OCI-M1 (cell line): ENCODE data around the gene TASOR.

Experiments used
- DNase-seq: peaks from one replicate; lab custom pipeline; 2025; lab: John Stamatoyannopoulos, UW

TASOR gene

GRCh38 chr3:56688191-56688590 is 5.1 kb upstream of the TASOR start:
- DNase-seq = no peak

GRCh38 chr3:56684029-56684428 is 964 bp upstream of the TASOR start:
- no peak for DNase-seq

GRCh38 chr3:56682462-56683121 is 473 bp downstream of the TASOR start:
- DNase-seq = peak; percentile 74

DNA sequence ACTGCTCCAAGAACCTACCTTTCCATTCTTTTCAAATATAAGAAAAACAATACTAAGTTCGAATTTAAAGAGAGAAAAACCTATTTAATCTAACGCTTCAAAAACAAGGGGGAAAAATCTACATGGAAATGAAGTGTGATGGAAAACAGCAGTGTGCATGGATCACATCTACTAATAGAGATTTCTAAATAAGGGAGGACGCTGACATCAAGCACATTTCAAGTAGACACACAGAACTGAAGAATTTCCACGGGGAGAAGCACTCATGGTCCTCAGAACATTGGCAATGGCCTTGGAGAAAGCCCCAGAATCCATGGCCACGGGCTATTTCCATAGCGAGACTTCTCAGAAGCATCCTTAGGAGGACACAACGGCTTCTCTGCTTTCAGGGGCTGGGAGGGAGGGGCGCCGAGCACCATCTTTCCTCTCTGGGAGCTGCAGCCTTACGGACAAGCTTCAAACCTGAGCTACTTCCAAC is 1.0 kb downstream of the TASOR start:
- no peak for DNase-seq

GRCh38 chr3:56680054-56680580 is 2.9 kb downstream of the TASOR start:
- no peak for DNase-seq

DNA sequence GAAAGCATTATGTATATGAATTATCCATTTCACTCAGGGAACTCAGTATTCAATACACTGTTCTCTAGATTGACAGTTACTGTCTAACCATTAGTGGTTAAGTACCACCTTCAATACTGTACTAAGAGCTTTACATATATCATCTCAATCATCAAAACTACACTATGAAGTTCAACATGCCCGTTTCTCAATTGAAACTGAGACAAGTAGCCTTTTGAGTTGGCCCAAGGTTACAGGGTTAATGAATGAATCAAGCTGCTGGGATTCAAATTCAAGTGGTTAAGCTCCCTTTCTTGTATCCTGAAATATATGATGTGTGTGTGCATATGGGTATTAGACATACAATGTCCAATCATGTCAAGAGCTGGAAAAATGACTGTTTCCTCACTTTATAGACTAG is 5.8 kb downstream of the TASOR start:
- no peak for DNase-seq

DNA sequence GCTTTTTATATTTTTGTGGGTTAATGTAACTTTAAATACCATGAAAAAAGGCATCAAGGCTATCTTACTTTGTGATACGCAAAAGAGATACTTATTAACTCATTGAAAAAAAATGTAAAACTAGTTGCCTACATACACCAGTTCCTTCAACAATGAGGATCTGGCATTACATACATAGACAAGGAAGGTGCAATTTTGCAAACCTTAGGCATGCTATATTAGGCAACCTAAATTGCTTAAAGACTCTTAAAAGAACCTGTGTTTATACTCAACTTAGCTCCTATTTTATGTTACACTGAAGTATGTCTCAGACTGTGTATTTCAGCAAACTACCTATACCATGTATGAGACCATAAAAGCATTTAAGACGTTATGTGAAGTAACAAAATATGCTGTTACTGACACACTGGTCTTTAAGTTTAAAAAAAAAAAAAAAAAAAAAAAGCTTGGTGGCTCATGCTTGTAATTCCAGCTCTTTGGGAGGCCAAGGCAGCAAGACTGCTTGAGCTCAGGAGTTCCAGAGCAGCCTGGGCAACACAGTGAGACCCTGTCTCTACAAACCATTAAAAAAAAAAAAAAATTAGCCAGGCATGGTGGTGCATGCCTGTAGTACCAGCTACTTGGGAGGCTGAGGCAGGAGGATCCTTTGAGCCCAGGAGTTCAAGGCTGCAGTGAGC is 9.1 kb downstream of the TASOR start:
- DNase-seq = no peak

GRCh38 chr3:56667973-56668579 is 15.0 kb downstream of the TASOR start:
- DNase-seq = no peak

DNA sequence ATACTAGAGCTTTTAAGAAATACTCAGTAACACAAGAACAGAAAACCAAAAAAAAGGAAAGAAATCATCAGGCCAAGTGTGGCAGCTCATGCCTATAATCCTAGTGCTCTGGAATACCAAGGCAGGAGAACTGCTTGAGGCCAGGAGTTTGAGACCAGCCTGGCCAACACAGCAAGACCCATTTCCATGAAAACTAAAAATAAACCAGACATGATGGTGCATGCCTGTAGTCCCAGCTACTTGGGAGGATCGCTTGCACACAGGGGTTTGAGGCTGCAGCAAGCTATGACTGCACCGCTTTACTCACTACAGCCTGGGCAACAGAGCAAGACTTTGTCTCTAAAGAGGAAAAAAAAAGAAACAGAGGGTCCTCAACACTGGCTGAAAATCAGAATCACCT is 18.2 kb downstream of the TASOR start:
- DNase-seq = no peak

- no peak for DNase-seq
These were observed 27.4 kb downstream of the TASOR start for GRCh38 chr3:56655709-56656108.

- DNase-seq = no peak
These were observed 28.6 kb downstream of the TASOR start for GRCh38 chr3:56654460-56654859.

DNA sequence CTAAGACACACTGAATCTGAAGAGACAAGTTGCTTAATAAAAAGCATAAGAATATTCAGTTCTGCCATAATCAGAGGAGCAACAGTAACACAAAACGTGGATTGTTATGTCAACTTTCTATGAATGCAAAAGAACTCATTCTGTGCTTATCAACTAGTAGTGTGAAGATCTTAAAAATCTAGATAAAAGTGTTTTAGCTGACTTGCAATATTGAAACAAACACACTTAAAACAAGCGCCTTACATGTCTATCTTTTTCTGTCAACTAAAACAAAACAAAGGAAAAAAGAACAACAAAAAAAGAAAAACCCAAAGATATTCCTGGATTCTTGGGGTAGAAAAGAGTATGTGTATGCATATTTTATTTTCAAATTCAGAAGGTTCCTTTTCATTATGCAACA is 37.7 kb downstream of the TASOR start:
- DNase-seq = no peak

GRCh38 chr3:56633602-56634535 is 49.2 kb downstream of the TASOR start:
- no peak for DNase-seq
